IPS DF 6.9 (cell line): ENCODE results near the gene CISD1.

ENCODE experiments used
- DNase-seq: peaks from one replicate; pipeline ENCODE4 v3.0.0-alpha.2; 2013; ENCODE audit warnings: low read depth, low spot score
- H3K27ac ChIP-seq: one replicate; pipeline ENCODE4 v1.5.1; 2013; ENCODE audit warnings: low read length, control low read depth
- H3K27me3 ChIP-seq: 2 replicates; pipeline ENCODE4 v1.6.1; 2013; ENCODE audit warnings: mild to moderate bottlenecking, low read length; ENCODE audit not compliant: control insufficient read depth, insufficient read depth
- H3K36me3 ChIP-seq: 2 replicates; pipeline ENCODE4 v1.6.1; 2013; ENCODE audit warnings: low read length; ENCODE audit not compliant: control insufficient read depth, insufficient read depth
- H3K4me1 ChIP-seq: 2 replicates; pipeline ENCODE4 v1.6.1; 2013; ENCODE audit warnings: low read length; ENCODE audit not compliant: control insufficient read depth, insufficient read depth
- H3K4me3 ChIP-seq: 2 replicates; pipeline ENCODE4 v1.5.1; 2013; ENCODE audit warnings: mild to moderate bottlenecking, low read length
- H3K9me3 ChIP-seq: 2 replicates; pipeline ENCODE4 v1.6.1; 2013; ENCODE audit warnings: low read length, inconsistent platforms; ENCODE audit not compliant: control insufficient read depth, insufficient read depth
- WGBS: extraction: QIAGEN DNeasy Blood & Tissue Kit; methylation state at CpG from one replicate; pipeline ENCODE4 v1.1.7; 2013; ENCODE audit warnings: mixed read lengths, missing lambda C conversion rate; ENCODE audit not compliant: insufficient read length, insufficient coverage; 5-methylcytosine and 5-hydroxymethylcytosine counted together

CISD1 gene

GRCh38 chr10:58331646-58332045 is 62.7 kb downstream of the CISD1 start:
- 100% methylated on average over 1 of the region's 2 CpGs for WGBS
- no peaks in the 10 kb centered on the region for H3K9me3 ChIP-seq
- no peak overlapping the region for H3K4me3 ChIP-seq
- H3K27ac ChIP-seq = no peak overlapping the region
- H3K4me1 ChIP-seq = no peaks in the 10 kb centered on the region
- H3K36me3 ChIP-seq = no peaks in the 10 kb centered on the region
- H3K27me3 ChIP-seq = no peaks in the 10 kb centered on the region
- DNase-seq = no peak

- Histone ChIP-seq H3K27me3 (no peaks in the 10 kb centered on the region), H3K9me3 (no peaks in the 10 kb centered on the region), H3K27ac (no peak within 1 kb of the TSS), H3K4me3 (peak within 1 kb of the TSS; percentile 95), H3K4me1 (no peaks in the 10 kb centered on the region), H3K36me3 (no peaks in the 10 kb centered on the region)
- peak; percentile 47 for DNase-seq
- no CpG with 5 or more reads among the region's 49 CpGs for WGBS
Observed at GRCh38 chr10:58334817-58335305, 65.9 kb downstream of the CISD1 start, which contains the start of gene UBE2D1. UBE2D1 (plus strand) TSS chr10:58335006; CDS start chr10:58335202, 196 bp downstream.

- Histone ChIP-seq H3K36me3 (no peaks in the 10 kb centered on the region), H3K4me3 (peak overlapping the region; percentile 95), H3K27me3 (no peaks in the 10 kb centered on the region), H3K27ac (no peak overlapping the region), H3K9me3 (no peaks in the 10 kb centered on the region), H3K4me1 (no peaks in the 10 kb centered on the region)
- no peak for DNase-seq
- WGBS = no CpG with 5 or more reads among the region's 37 CpGs
Observed at GRCh38 chr10:58335306-58336005, 66.5 kb downstream of the CISD1 start.

- H3K27me3 ChIP-seq = no peaks in the 10 kb centered on the region
- H3K4me1 ChIP-seq = no peaks in the 10 kb centered on the region
- no peaks in the 10 kb centered on the region for H3K36me3 ChIP-seq
- no peak overlapping the region for H3K27ac ChIP-seq
- H3K9me3 ChIP-seq = no peaks in the 10 kb centered on the region
- no peak for DNase-seq
- no peak overlapping the region for H3K4me3 ChIP-seq
- no CpG with 5 or more reads among the region's 4 CpGs for WGBS
Observed at GRCh38 chr10:58336242-58336641, 67.3 kb downstream of the CISD1 start.
